Tibial nerve (tissue), 4 donors: ENCODE results near the gene PNRC1.

ENCODE experiments used
- CTCF ChIP-seq, 5 experiments: fragments of 200-600 bp in 3 of 5; fragments of 450-650 bp in 2 of 5; sonication (generic) in 3 of 5; IDR thresholded peaks; one replicate each; pipeline ENCODE4 v1.5.1; 2016 to 2019; ENCODE audit warnings: antibody characterized with exemption in 5 of 5, mild to moderate bottlenecking in 3 of 5, moderate library complexity in 2 of 5
- EP300 ChIP-seq, 2 donors: sonication (generic); formaldehyde crosslinking; IDR thresholded peaks; one replicate each; pipeline ENCODE4 v1.6.1; 2017; ENCODE audit warnings: antibody characterized with exemption in 2 of 2, mild to moderate bottlenecking in 1 of 2
- POLR2A ChIP-seq, 2 donors: fragments of 450-650 bp; IDR thresholded peaks; one replicate each; pipeline ENCODE4 v1.6.1; 2017; ENCODE audit warnings: antibody characterized with exemption in 2 of 2, mild to moderate bottlenecking in 2 of 2, moderate library complexity in 2 of 2

- TF ChIP-seq CTCF (IDR thresholded peaks at IDR 0.05) (no peak), POLR2A (IDR thresholded peaks at IDR 0.05) (no peak), EP300 (IDR thresholded peaks at IDR 0.05) (no peak)
Observed at GRCh38 chr6:89071036-89071435, 9.5 kb upstream of the PNRC1 start.
